B cell (primary cell): ENCODE measurements around the gene AFDN. TPM values are rescaled to one million over a fixed set of nuclear protein-coding genes. Genes with fewer than 3 reads are reported as not detected.

Source experiments
- ATAC-seq: fragments of 200-7000 bp; cut with Tn5 transposase; one replicate; pipeline ENCODE4 v1.10.0; 2021; ENCODE audit warnings: low read depth, mild to moderate bottlenecking, moderate number of reproducible peaks, moderate library complexity
- CTCF ChIA-PET: fragments of 350-600 bp; sonication (Branson Sonifier 250); formaldehyde crosslinking; loops from one replicate; lab custom pipeline; 2021; ENCODE audit warnings: antibody characterized with exemption, inconsistent platforms; lab: Charles Lee
- POLR2A ChIA-PET: fragments of 350-600 bp; sonication (Branson Sonifier 250); formaldehyde crosslinking; loops from one replicate; lab custom pipeline; 2021; ENCODE audit warnings: antibody characterized with exemption; lab: Charles Lee
- DNase-seq: peaks from one replicate; pipeline ENCODE4 v3.0.0; 2013
- H2AFZ ChIP-seq: 2 replicates; pipeline ENCODE4 v1.6.1; 2012; ENCODE audit warnings: mild to moderate bottlenecking, low read depth, low read length; ENCODE audit not compliant: insufficient read depth, poor library complexity, severe bottlenecking
- H3K27ac ChIP-seq, 2 donors: 1 replicate in 1 of 2; 2 replicates in 1 of 2; pipeline ENCODE4 v1.5.1; 2012 to 2013; ENCODE audit warnings: low read length in 2 of 2, mild to moderate bottlenecking in 2 of 2, moderate library complexity in 1 of 2
- H3K27me3 ChIP-seq, 4 experiments: fragments of 200-600 bp in 1 of 4; sonication (generic) in 1 of 4; replicated peaks in 1 of 4; 1 replicate in 2 of 4; 2 replicates in 2 of 4; pipeline versions ENCODE4 v1.6.1 to v1.7.0; 2013 to 2016; ENCODE audit warnings: low read length in 3 of 4, mild to moderate bottlenecking in 2 of 4, mixed read lengths in 1 of 4, moderate library complexity in 1 of 4; ENCODE audit not compliant: insufficient read depth in 4 of 4, control insufficient read depth in 3 of 4; ENCODE audit errors: control extremely low read depth in 1 of 4
- H3K36me3 ChIP-seq, 2 experiments: replicated peaks in 1 of 2; 1 replicate in 1 of 2; 2 replicates in 1 of 2; pipeline versions ENCODE4 v1.6.1 to v1.7.1; 2013; ENCODE audit warnings: low read length in 1 of 2; ENCODE audit not compliant: insufficient read depth in 2 of 2, control insufficient read depth in 1 of 2; ENCODE audit errors: control extremely low read depth in 1 of 2, extremely low read depth in 1 of 2
- H3K4me1 ChIP-seq, 2 donors: fragments of 200-600 bp in 1 of 2; sonication (generic) in 1 of 2; 1 replicate in 1 of 2; 2 replicates in 1 of 2; pipeline versions ENCODE4 v1.5.1 to v1.6.1; 2013 to 2017; ENCODE audit warnings: low read length in 2 of 2; ENCODE audit not compliant: control insufficient read depth in 2 of 2, insufficient read depth in 2 of 2
- H3K4me2 ChIP-seq: replicated peaks from 2 replicates; pipeline ENCODE3; 2012; ENCODE audit warnings: mild to moderate bottlenecking, low read depth, low read length; ENCODE audit not compliant: poor library complexity, severe bottlenecking
- H3K4me3 ChIP-seq, 5 experiments: fragments of 200-600 bp in 1 of 5; sonication (generic) in 1 of 5; 1 replicate in 3 of 5; 2 replicates in 2 of 5; pipeline versions ENCODE4 v1.5.1 to v1.7.0; 2011 to 2016; ENCODE audit warnings: low read length in 4 of 5, mild to moderate bottlenecking in 4 of 5, low read depth in 2 of 5, control low read depth in 1 of 5, moderate library complexity in 1 of 5; ENCODE audit not compliant: insufficient read depth in 1 of 5; ENCODE audit errors: control extremely low read depth in 1 of 5, extremely low read depth in 1 of 5
- H3K79me2 ChIP-seq: fragments of 200-600 bp; sonication (generic); one replicate; pipeline ENCODE4 v1.6.0; 2016; ENCODE audit warnings: low read length; ENCODE audit not compliant: control insufficient read depth, insufficient read depth
- H3K9ac ChIP-seq: fragments of 200-600 bp; sonication (generic); 2 replicates; pipeline ENCODE4 v1.6.1; 2017; ENCODE audit warnings: mild to moderate bottlenecking, low read length, moderate library complexity
- H3K9me3 ChIP-seq, 3 donors: one replicate each; pipeline versions ENCODE4 v1.6.1 to v1.7.1; 2013; ENCODE audit warnings: low read length in 2 of 3; ENCODE audit not compliant: control insufficient read depth in 2 of 3, insufficient read depth in 1 of 3; ENCODE audit errors: control extremely low read depth in 1 of 3
- H4K20me1 ChIP-seq: 2 replicates; pipeline ENCODE4 v1.6.0; 2012; ENCODE audit warnings: mild to moderate bottlenecking, low read length; ENCODE audit not compliant: insufficient read depth, control insufficient read depth, poor library complexity, severe bottlenecking
- H3K27ac Mint-ChIP-seq: one replicate; pipeline ENCODE4 v1.8.0; 2021; ENCODE audit warnings: mixed read lengths
- H3K27me3 Mint-ChIP-seq: one replicate; pipeline ENCODE4 v1.8.0; 2021; ENCODE audit warnings: mixed read lengths
- H3K4me1 Mint-ChIP-seq: one replicate; pipeline ENCODE4 v1.8.0; 2021; ENCODE audit warnings: mixed read lengths
- H3K4me3 Mint-ChIP-seq: one replicate; pipeline ENCODE4 v1.8.0; 2021; ENCODE audit warnings: mixed read lengths
- H3K9me3 Mint-ChIP-seq: one replicate; pipeline ENCODE4 v1.8.0; 2022; ENCODE audit warnings: mixed read lengths; ENCODE audit not compliant: insufficient read depth
- CTCF ChIP-seq: fragments of 200-600 bp; IDR thresholded peaks from one replicate; pipeline ENCODE4 v1.8.0; 2022; ENCODE audit warnings: antibody characterized with exemption, mild to moderate bottlenecking
- EZH2 ChIP-seq: IDR thresholded peaks from 2 replicates; pipeline ENCODE4 v1.6.1; 2012; ENCODE audit warnings: borderline replicate concordance, low read depth, mild to moderate bottlenecking, moderate library complexity, low read length; ENCODE audit not compliant: insufficient read depth, poor library complexity, severe bottlenecking
- WGBS: methylation state at CpG from one replicate; pipeline ENCODE4 v1.1.5; 2013; ENCODE audit warnings: missing lambda C conversion rate; ENCODE audit not compliant: insufficient coverage; 5-methylcytosine and 5-hydroxymethylcytosine counted together
- intact Hi-C: fragments of 100-400 bp; cut with micrococcal nuclease; formaldehyde crosslinking; loops from one replicate; pipeline ENCODE4 v1.10.0; 2022
- polyA plus RNA-seq: library from polyadenylated mRNA; depleted of rRNA; stranded (reverse); fragments of >200 nt; gene quantifications from 2 replicates; pipeline ENCODE4 v1.2.3, GENCODE V29; 2012
- total RNA-seq, 2 donors: library from RNA; stranded (reverse); fragments of 120-200 nt in 1 of 2; gene quantifications; 1 replicate in 1 of 2; 2 replicates in 1 of 2; pipeline versions ENCODE4 v1.2.3 to v1.2.4, GENCODE V29; 2013 to 2022

The AFDN gene
- total and polyA plus RNA-seq, 2 donors (not counting 1 experiment from before 2014, with no cell fraction given) = 15.4 to 70.5 TPM

GRCh38 chr6:167956491-167956890 lies 129.8 kb downstream of the AFDN start:
- Histone ChIP-seq H3K27me3 (no peaks in the 10 kb centered on the region), H3K4me2 (no peak overlapping the region), H3K4me1 (no peaks in the 10 kb centered on the region), H3K4me3 (no peak overlapping the region), H2AFZ (no peak overlapping the region), H3K79me2 (no peaks in the 10 kb centered on the region), H3K9me3 (no peaks in the 10 kb centered on the region), H3K27ac (no peak overlapping the region), H3K9ac (no peak overlapping the region), H3K36me3 (no peaks in the 10 kb centered on the region), H4K20me1 (no peaks in the 10 kb centered on the region)
- 85% methylated on average over 6 of the region's 6 CpGs for WGBS
- TF ChIP-seq EZH2 = no peak
- no peak for TF ChIP-seq CTCF
- POLR2A ChIA-PET = no interaction called here
- intact Hi-C loops = no loop called here
- no peak for DNase-seq
- no peak overlapping the region for H3K4me3 Mint-ChIP-seq
- no peaks in the 10 kb centered on the region for H3K9me3 Mint-ChIP-seq
- no peaks in the 10 kb centered on the region for H3K4me1 Mint-ChIP-seq
- CTCF ChIA-PET = no interaction called here
- H3K27ac Mint-ChIP-seq = no peak overlapping the region
- no peaks in the 10 kb centered on the region for H3K27me3 Mint-ChIP-seq
- ATAC-seq = no peak

- Mint-ChIP-seq H3K27me3 (no peaks in the 10 kb centered on the region), H3K9me3 (no peaks in the 10 kb centered on the region), H3K4me1 (no peaks in the 10 kb centered on the region), H3K27ac (no peak overlapping the region), H3K4me3 (no peak overlapping the region)
- Histone ChIP-seq H3K4me2 (no peak overlapping the region), H3K9me3 (no peaks in the 10 kb centered on the region), H3K4me1 (no peaks in the 10 kb centered on the region), H4K20me1 (no peaks in the 10 kb centered on the region), H3K27ac (no peak overlapping the region), H3K4me3 (no peak overlapping the region), H2AFZ (no peak overlapping the region), H3K36me3 (no peaks in the 10 kb centered on the region), H3K9ac (no peak overlapping the region), H3K27me3 (no peaks in the 10 kb centered on the region), H3K79me2 (no peaks in the 10 kb centered on the region)
- 97% methylated on average over 7 of the region's 8 CpGs for WGBS
- no peak for DNase-seq
- no peak for ATAC-seq
- intact Hi-C loops = no loop called here
- TF ChIP-seq CTCF (no peak), EZH2 (no peak)
- ChIA-PET CTCF (no interaction called here), POLR2A (no interaction called here)
These were observed 130.3 kb downstream of the AFDN start for GRCh38 chr6:167956983-167957492.
